ENCODE measurements around the gene MED13L. TPM values are rescaled to one million over a fixed set of nuclear protein-coding genes. Genes with fewer than 3 reads are reported as not detected.

The MED13L gene
- total RNA-seq, 2 donors from 2014 or later, result 121 to 142 TPM

DNA sequence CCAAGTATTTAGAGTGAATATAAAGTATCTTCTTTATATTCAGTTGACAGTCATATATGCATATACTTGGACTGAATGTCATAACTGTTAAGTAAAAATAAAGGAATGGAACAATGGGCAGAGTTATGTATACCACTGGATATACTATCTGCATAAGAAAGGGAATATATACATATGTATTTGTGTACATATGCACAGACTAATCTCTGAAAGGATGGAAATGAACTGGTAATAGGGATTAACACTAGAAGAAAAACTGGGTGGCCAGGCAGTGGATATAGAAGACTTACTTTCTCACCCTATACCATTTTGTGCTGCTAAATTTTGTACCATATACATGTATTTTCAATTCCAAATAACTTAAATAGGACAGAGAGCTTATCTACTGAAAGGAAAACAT lies 200.1 kb downstream of the MED13L start:
- Mint-ChIP-seq H3K27ac (peak overlapping the region in 1 of 2 donors; percentile 34), H3K9me3 (no peaks in the 10 kb centered on the region), H3K4me3 (no peak overlapping the region), H3K4me1 (ENCODE audit: low read depth in 2 of 2) (peaks cover 26 to 34% of the 10 kb centered on the region in 2 donors), H3K36me3 (no peaks in the 10 kb centered on the region), H3K27me3 (no peaks in the 10 kb centered on the region)
- no peak for DNase-seq (ENCODE audit: low spot score)
- ATAC-seq, result no peak

- Mint-ChIP-seq H3K27ac (peak overlapping the region in 1 of 2 donors; percentile 21), H3K4me3 (no peak overlapping the region), H3K4me1 (ENCODE audit: low read depth in 2 of 2) (peaks cover 28 to 36% of the 10 kb centered on the region in 2 donors), H3K36me3 (no peaks in the 10 kb centered on the region), H3K27me3 (no peaks in the 10 kb centered on the region), H3K9me3 (no peaks in the 10 kb centered on the region)
- ATAC-seq (no peak), DNase-seq (ENCODE audit: low spot score) (no peak)
These were observed 201.1 kb downstream of the MED13L start for GRCh38 chr12:116076399-116076798.

DNA sequence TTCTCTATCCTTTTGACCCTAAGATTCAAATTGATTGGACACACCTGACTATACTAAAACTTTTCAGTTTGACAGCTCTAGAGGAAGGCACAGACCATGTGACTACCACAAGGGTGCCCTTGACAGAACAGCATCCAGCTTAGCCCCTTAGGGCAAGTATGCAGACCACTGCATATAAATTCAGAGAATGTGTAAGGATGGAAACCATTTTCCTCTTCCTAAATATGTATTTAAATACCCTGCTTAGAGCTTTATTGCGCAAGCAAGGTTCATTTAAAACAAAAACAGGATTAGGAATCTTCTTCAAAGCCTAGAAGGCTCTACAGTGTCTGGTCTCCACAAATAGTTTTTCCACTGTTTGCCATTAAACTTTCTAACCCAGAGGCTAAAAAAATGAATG lies 202.8 kb downstream of the MED13L start:
- peak overlapping the region in 1 of 2 donors; percentile 59 for H3K27ac Mint-ChIP-seq
- H3K9me3 Mint-ChIP-seq, result no peaks in the 10 kb centered on the region
- H3K27me3 Mint-ChIP-seq, result no peaks in the 10 kb centered on the region
- H3K4me3 Mint-ChIP-seq, result no peak overlapping the region
- DNase-seq (ENCODE audit: low spot score) (no peak), ATAC-seq (no peak)
- no peaks in the 10 kb centered on the region for H3K36me3 Mint-ChIP-seq
- peaks cover 29 to 38% of the 10 kb centered on the region in 2 donors for H3K4me1 Mint-ChIP-seq (ENCODE audit: low read depth in 2 of 2)

DNA sequence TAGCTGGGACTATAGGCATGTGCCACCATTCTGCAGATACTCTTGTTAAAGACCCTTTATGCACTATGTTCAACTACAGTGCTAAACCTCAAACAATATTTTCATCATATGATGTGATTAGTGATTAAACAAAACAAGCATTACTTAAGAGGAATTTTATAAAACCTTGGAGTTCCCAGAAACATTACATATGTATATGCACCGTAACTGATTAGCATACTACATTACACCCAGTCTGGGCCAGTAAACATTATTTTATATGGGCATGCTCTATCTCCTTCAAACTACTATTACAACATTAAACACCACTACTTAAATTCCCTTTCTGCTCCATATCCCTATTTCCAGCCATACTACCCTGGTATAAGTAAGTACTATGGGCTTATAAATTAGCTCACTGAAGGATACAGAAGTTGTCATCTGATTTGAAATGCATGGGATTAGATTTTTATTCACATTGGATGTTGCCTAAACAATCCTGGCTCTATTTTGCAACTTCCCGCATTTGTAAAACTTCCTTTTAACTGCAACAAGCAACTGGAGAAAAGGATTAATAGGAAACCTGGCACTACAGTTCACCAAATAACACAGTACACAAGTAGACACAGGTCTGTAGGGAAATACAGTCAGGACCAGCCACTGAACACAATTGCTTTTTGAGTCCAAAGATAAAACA lies 205.8 kb downstream of the MED13L start:
- H3K27me3 Mint-ChIP-seq, result no peaks in the 10 kb centered on the region
- peaks cover 49 to 57% of the 10 kb centered on the region in 2 donors for H3K4me1 Mint-ChIP-seq (ENCODE audit: low read depth in 2 of 2)
- peaks cover 2% of the 10 kb centered on the region for H3K9me3 Mint-ChIP-seq
- ATAC-seq, result no peak
- no peak for DNase-seq (ENCODE audit: low spot score)
- no peak overlapping the region for H3K27ac Mint-ChIP-seq
- peak overlapping the region; percentile 28 for H3K4me3 Mint-ChIP-seq
- no peaks in the 10 kb centered on the region for H3K36me3 Mint-ChIP-seq

DNA sequence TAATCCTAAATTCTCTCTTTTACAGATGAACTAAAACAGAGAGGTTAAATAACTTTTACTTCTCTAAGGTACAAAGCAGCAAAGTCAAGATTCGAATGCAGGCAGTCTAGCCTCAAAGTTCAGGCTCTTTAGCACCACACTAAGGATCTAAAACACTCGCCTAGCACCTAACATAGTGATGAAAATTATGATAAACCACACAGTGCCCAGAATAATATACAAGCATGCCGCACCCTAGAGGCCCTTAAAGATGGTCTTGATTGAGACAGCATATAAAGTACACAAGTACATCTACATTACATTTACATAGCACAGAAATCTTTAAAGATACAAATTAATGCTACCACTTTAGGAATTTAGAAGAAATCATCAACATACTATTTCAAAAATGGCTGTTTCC lies 207.0 kb downstream of the MED13L start:
- Mint-ChIP-seq H3K4me1 (ENCODE audit: low read depth in 2 of 2) (peaks cover 57 to 62% of the 10 kb centered on the region in 2 donors), H3K9me3 (peaks cover 3% of the 10 kb centered on the region), H3K27ac (peak overlapping the region; percentile 58 to 89), H3K36me3 (no peaks in the 10 kb centered on the region), H3K4me3 (peak overlapping the region; percentile 34), H3K27me3 (no peaks in the 10 kb centered on the region)
- DNase-seq (ENCODE audit: low spot score) (no peak), ATAC-seq (no peak)

- Mint-ChIP-seq H3K4me3 (peak overlapping the region; percentile 34), H3K9me3 (peaks cover 3% of the 10 kb centered on the region), H3K27ac (peak overlapping the region; percentile 58 to 89), H3K4me1 (ENCODE audit: low read depth in 2 of 2) (peaks cover 52 to 60% of the 10 kb centered on the region in 2 donors), H3K27me3 (no peaks in the 10 kb centered on the region), H3K36me3 (no peaks in the 10 kb centered on the region)
- no peak for DNase-seq (ENCODE audit: low spot score)
- no peak for ATAC-seq
These were observed 207.6 kb downstream of the MED13L start for GRCh38 chr12:116069943-116070342.

DNA sequence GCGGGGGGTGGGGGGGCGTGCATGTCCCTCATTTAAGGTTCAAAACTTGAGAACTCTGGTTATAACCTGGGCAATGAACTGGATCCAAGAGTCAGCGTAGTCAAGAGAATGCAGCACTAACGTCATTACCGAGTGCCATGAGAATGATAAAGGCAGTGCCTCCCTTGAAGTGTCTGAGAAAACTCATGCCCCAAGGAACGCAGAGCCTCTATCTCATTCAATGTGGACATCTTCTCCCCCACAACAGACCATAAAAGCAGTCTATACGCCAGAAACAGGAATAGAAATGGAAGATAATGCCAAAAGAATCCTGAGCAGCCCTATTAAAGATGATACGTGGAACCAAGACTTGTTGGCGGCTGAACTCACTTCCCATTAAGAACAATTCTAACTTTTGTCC lies 208.6 kb downstream of the MED13L start:
- Mint-ChIP-seq H3K36me3 (no peaks in the 10 kb centered on the region), H3K9me3 (peaks cover 3% of the 10 kb centered on the region), H3K27me3 (no peaks in the 10 kb centered on the region), H3K4me3 (no peak overlapping the region), H3K27ac (peak overlapping the region; percentile 79 to 89), H3K4me1 (ENCODE audit: low read depth in 2 of 2) (peaks cover 50 to 61% of the 10 kb centered on the region in 2 donors)
- no peak for DNase-seq (ENCODE audit: low spot score)
- ATAC-seq, result no peak

- H3K9me3 Mint-ChIP-seq, result peaks cover 3% of the 10 kb centered on the region
- peaks cover 50 to 61% of the 10 kb centered on the region in 2 donors for H3K4me1 Mint-ChIP-seq (ENCODE audit: low read depth in 2 of 2)
- no peaks in the 10 kb centered on the region for H3K27me3 Mint-ChIP-seq
- peak overlapping the region; percentile 59 for H3K4me3 Mint-ChIP-seq
- DNase-seq (ENCODE audit: low spot score) (no peak), ATAC-seq (no peak)
- peak overlapping the region; percentile 79 to 89 for H3K27ac Mint-ChIP-seq
- no peaks in the 10 kb centered on the region for H3K36me3 Mint-ChIP-seq
These were observed 209.1 kb downstream of the MED13L start for GRCh38 chr12:116068371-116068770.

GRCh38 chr12:116067892-116068291 lies 209.6 kb downstream of the MED13L start:
- Mint-ChIP-seq H3K36me3 (no peaks in the 10 kb centered on the region), H3K27me3 (no peaks in the 10 kb centered on the region), H3K4me1 (ENCODE audit: low read depth in 2 of 2) (peaks cover 50 to 61% of the 10 kb centered on the region in 2 donors), H3K4me3 (peak overlapping the region; percentile 59), H3K27ac (peak overlapping the region; percentile 79 to 89), H3K9me3 (peaks cover 3% of the 10 kb centered on the region)
- no peak for DNase-seq (ENCODE audit: low spot score)
- peak; percentile 73 to 83 for ATAC-seq

- peak; percentile 66 for DNase-seq (ENCODE audit: low spot score)
- Mint-ChIP-seq H3K36me3 (no peaks in the 10 kb centered on the region), H3K27me3 (no peaks in the 10 kb centered on the region), H3K4me3 (peak overlapping the region; percentile 67), H3K9me3 (peaks cover 3% of the 10 kb centered on the region), H3K27ac (peak overlapping the region; percentile 79 to 89), H3K4me1 (ENCODE audit: low read depth in 2 of 2) (peaks cover 46 to 57% of the 10 kb centered on the region in 2 donors)
- peak in 1 of 2 donors; percentile 70 for ATAC-seq
These were observed 210.9 kb downstream of the MED13L start for GRCh38 chr12:116066381-116067230.

GRCh38 chr12:116065606-116066005 lies 211.9 kb downstream of the MED13L start:
- peaks cover 41 to 58% of the 10 kb centered on the region in 2 donors for H3K4me1 Mint-ChIP-seq (ENCODE audit: low read depth in 2 of 2)
- peak overlapping the region; percentile 8 for H3K4me3 Mint-ChIP-seq
- no peak for DNase-seq (ENCODE audit: low spot score)
- peak overlapping the region in 1 of 2 donors; percentile 89 for H3K27ac Mint-ChIP-seq
- H3K27me3 Mint-ChIP-seq, result no peaks in the 10 kb centered on the region
- no peaks in the 10 kb centered on the region for H3K36me3 Mint-ChIP-seq
- ATAC-seq, result no peak
- H3K9me3 Mint-ChIP-seq, result peaks cover 3% of the 10 kb centered on the region

GRCh38 chr12:116064493-116064892 lies 213.0 kb downstream of the MED13L start:
- Mint-ChIP-seq H3K36me3 (no peaks in the 10 kb centered on the region), H3K4me1 (ENCODE audit: low read depth in 2 of 2) (peaks cover 35 to 53% of the 10 kb centered on the region in 2 donors), H3K27me3 (no peaks in the 10 kb centered on the region), H3K27ac (peak overlapping the region in 1 of 2 donors; percentile 89), H3K4me3 (no peak overlapping the region), H3K9me3 (peaks cover 3% of the 10 kb centered on the region)
- DNase-seq (ENCODE audit: low spot score) (no peak), ATAC-seq (no peak)

DNA sequence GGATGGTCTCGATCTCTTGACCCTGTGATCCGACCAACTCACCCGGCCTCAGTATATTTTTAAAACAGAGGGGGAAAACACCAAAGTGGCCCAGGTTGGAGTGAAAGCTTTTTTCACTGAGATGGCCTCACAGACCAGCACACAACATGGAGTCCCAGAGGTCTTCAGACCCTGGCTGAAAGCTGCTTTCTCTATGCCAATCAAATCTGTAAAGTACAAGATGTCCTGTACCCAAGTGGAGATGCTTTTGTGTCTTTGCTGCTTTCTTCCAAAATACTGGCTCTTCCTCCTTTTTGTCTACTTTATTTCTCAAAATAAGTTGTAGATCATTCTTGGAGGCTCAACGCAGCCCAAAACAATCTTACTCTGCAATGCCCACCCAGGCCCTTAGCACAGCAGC lies 214.8 kb downstream of the MED13L start:
- Mint-ChIP-seq H3K27ac (peak overlapping the region; percentile 88 to 99), H3K4me1 (ENCODE audit: low read depth in 2 of 2) (peaks cover 27 to 38% of the 10 kb centered on the region in 2 donors)

GRCh38 chr12:116060764-116061163 lies 216.7 kb downstream of the MED13L start:
- no peaks in the 10 kb centered on the region for H3K36me3 Mint-ChIP-seq

More for the DNA sequence above, 214.8 kb downstream of the MED13L start:
- Mint-ChIP-seq H3K27me3 (no peaks in the 10 kb centered on the region), H3K9me3 (peaks cover 3% of the 10 kb centered on the region), H3K36me3 (no peaks in the 10 kb centered on the region), H3K4me3 (no peak overlapping the region)
- ATAC-seq (no peak), DNase-seq (ENCODE audit: low spot score) (no peak)

More at GRCh38 chr12:116060764-116061163, 216.7 kb downstream of the MED13L start:
- no peak for DNase-seq (ENCODE audit: low spot score)
- H3K9me3 Mint-ChIP-seq, result no peaks in the 10 kb centered on the region
- H3K27me3 Mint-ChIP-seq, result no peaks in the 10 kb centered on the region
- H3K4me3 Mint-ChIP-seq, result peak overlapping the region; percentile 82
- peak overlapping the region; percentile 88 to 99 for H3K27ac Mint-ChIP-seq
- ATAC-seq, result peak; percentile 91 to 95
- H3K4me1 Mint-ChIP-seq (ENCODE audit: low read depth in 2 of 2), result peaks cover 19 to 29% of the 10 kb centered on the region in 2 donors

Data from natural killer cell treated with Interleukin-12 subunit alpha and Interleukin-12 subunit beta and Interleukin-15 and Interleukin-18, amount 100 ng/mL, for 72 hours (primary cell).